ENCODE measurements around the gene ABTB1. TPM values are rescaled to one million over a fixed set of nuclear protein-coding genes. Genes with fewer than 3 reads are reported as not detected.

Gene ABTB1
- total and polyA plus RNA-seq, 2 of the 13 experiments (the other 11 are each of a cell fraction or from before 2014, with no cell fraction given): 0.42 to 14.5 TPM

GRCh38 chr3:127711896-127712295 is 39.1 kb downstream of the ABTB1 start:
- Histone ChIP-seq H3K4me2 (ENCODE audit: low read depth, low read length) (no peak overlapping the region), H4K20me1 (ENCODE audit: insufficient read depth, low read length) (no peaks in the 10 kb centered on the region), H3K4me1 (ENCODE audit: insufficient read depth, low read length) (no peaks in the 10 kb centered on the region), H3K4me3 (replicated peaks in 1 of 3; ENCODE audit: insufficient read depth in 1 of 3, low read depth in 2 of 3, low read length in 3 of 3) (no peak overlapping the region), H3K36me3 (replicated peaks in 1 of 2; ENCODE audit: control insufficient read depth in 1 of 2, insufficient read depth in 2 of 2, low read length in 2 of 2) (no peaks in the 10 kb centered on the region), H2AFZ (ENCODE audit: low read length) (no peak overlapping the region), H3K27ac (ENCODE audit: extremely low read length, insufficient read depth, low read length) (no peak overlapping the region), H3K9me3 (ENCODE audit: low read length) (no peaks in the 10 kb centered on the region), H3K27me3 (ENCODE audit: control insufficient read depth in 1 of 2, insufficient read depth in 2 of 2, low read length in 2 of 2) (peaks cover 6 to 51% of the 10 kb centered on the region in 2 experiments), H3K9ac (ENCODE audit: insufficient read depth, low read depth, low read length) (no peak overlapping the region), H3K79me2 (ENCODE audit: insufficient read depth, low read length) (no peaks in the 10 kb centered on the region)
- 61% methylated on average over 14 of the region's 14 CpGs for WGBS (ENCODE audit: low lambda C conversion rate)
- ChIA-PET CTCF (ENCODE audit: low intra/inter-chr PET ratio, low total read pairs) (no interaction called here), POLR2A (no interaction called here)
- DNase-seq (ENCODE audit: low spot score) (no peak), ATAC-seq (no peak), FAIRE-seq (no peak)
- intact Hi-C loops (cut with micrococcal nuclease; ENCODE audit: unreplicated experiment): no loop called here
- in situ Hi-C loops (cut with HindIII; ENCODE audit: extremely low pct_ligation_motif_present, low pct_unique_long_range_greater_than_20kb): no loop called here
- no TSS peak for BruUV-seq (replicated peaks)
- no peak for TF ChIP-seq POLR2A (IDR thresholded peaks at IDR 0.05; ENCODE audit: insufficient read depth in 1 of 2, low read depth in 2 of 2, low read length in 2 of 2)
- TF ChIP-seq DMAP1 (CRISPR knock-in tag; IDR thresholded peaks at IDR 0.05): no peak
- TF ChIP-seq TP53 (CRISPR knock-in tag; conservative IDR thresholded peaks at IDR 0.05): no peak
- TF ChIP-seq ZNF3 (CRISPR knock-in tag; IDR thresholded peaks at IDR 0.05): no peak
- no peak for TF ChIP-seq ZNF138 (CRISPR knock-in tag; IDR thresholded peaks at IDR 0.05; ENCODE audit: low read depth)
- no peak for TF ChIP-seq SP140L (CRISPR knock-in tag; IDR thresholded peaks at IDR 0.05; ENCODE audit: borderline replicate concordance)
- no peak for TF ChIP-seq AHR (CRISPR knock-in tag; IDR thresholded peaks at IDR 0.05)
- no peak for TF ChIP-seq CAMTA2 (CRISPR knock-in tag; IDR thresholded peaks at IDR 0.05; ENCODE audit: borderline replicate concordance)
- TF ChIP-seq CSRNP1 (CRISPR knock-in tag; IDR thresholded peaks at IDR 0.05): no peak
- TF ChIP-seq ZNF7 (CRISPR knock-in tag; IDR thresholded peaks at IDR 0.05): no peak
- TF ChIP-seq MBNL3 (CRISPR knock-in tag; conservative IDR thresholded peaks at IDR 0.05): no peak
- TF ChIP-seq CHCHD3 (CRISPR knock-in tag; IDR thresholded peaks at IDR 0.05): no peak
- no peak for TF ChIP-seq ARNT (IDR thresholded peaks at IDR 0.05)
- no peak for TF ChIP-seq RAD21 (CRISPR knock-in tag; IDR thresholded peaks at IDR 0.05)
- no peak for TF ChIP-seq PITX1 (CRISPR knock-in tag; IDR thresholded peaks at IDR 0.05)
- TF ChIP-seq ZHX1 (CRISPR knock-in tag; IDR thresholded peaks at IDR 0.05; ENCODE audit: low read depth): no peak

Data from HepG2 (cell line).